Natural killer cell (primary cell): ENCODE measurements around the gene SORCS2. TPM values are rescaled to one million over a fixed set of nuclear protein-coding genes. Genes with fewer than 3 reads are reported as not detected.

Experiments
- ATAC-seq, 3 donors: fragments of 150-1000 bp in 2 of 3; fragments of 200-7000 bp in 1 of 3; cut with Tn5 transposase; 1 replicate in 1 of 3; 2 replicates in 2 of 3; pipeline ENCODE4 v1.10.0; 2021; ENCODE audit warnings: mild to moderate bottlenecking in 2 of 3, moderate library complexity in 2 of 3
- DNase-seq, 2 donors: peaks; one replicate each; pipeline versions ENCODE4 v3.0.0 to v3.0.0-alpha.2; 2013 to 2021; ENCODE audit warnings: mixed read lengths in 1 of 2
- H3K27ac ChIP-seq: one replicate; pipeline ENCODE4 v1.5.1; 2013; ENCODE audit warnings: mild to moderate bottlenecking, low read length
- H3K27me3 ChIP-seq: one replicate; pipeline ENCODE4 v1.6.1; 2013; ENCODE audit warnings: low read length; ENCODE audit not compliant: control insufficient read depth, insufficient read depth
- H3K36me3 ChIP-seq: one replicate; pipeline ENCODE4 v1.6.1; 2013; ENCODE audit warnings: low read length; ENCODE audit not compliant: control insufficient read depth, insufficient read depth
- H3K4me1 ChIP-seq: one replicate; pipeline ENCODE4 v1.6.1; 2013; ENCODE audit warnings: low read length; ENCODE audit not compliant: control insufficient read depth, insufficient read depth
- H3K4me3 ChIP-seq: one replicate; pipeline ENCODE4 v1.5.1; 2013; ENCODE audit warnings: low read length
- H3K9me3 ChIP-seq: one replicate; pipeline ENCODE4 v1.6.1; 2013; ENCODE audit warnings: low read length; ENCODE audit not compliant: control insufficient read depth, insufficient read depth
- H3K27ac Mint-ChIP-seq, 2 donors: one replicate each; pipeline ENCODE4 v1.8.0; 2022; ENCODE audit warnings: mild to moderate bottlenecking in 2 of 2, mixed read lengths in 2 of 2, moderate library complexity in 1 of 2
- H3K27me3 Mint-ChIP-seq, 2 donors: one replicate each; pipeline ENCODE4 v1.8.0; 2022; ENCODE audit warnings: low read depth in 2 of 2, mixed read lengths in 2 of 2
- H3K36me3 Mint-ChIP-seq: one replicate; pipeline ENCODE4 v1.8.0; 2022; ENCODE audit warnings: mixed read lengths
- H3K4me1 Mint-ChIP-seq, 2 donors: one replicate each; pipeline ENCODE4 v1.8.0; 2022; ENCODE audit warnings: mixed read lengths in 2 of 2
- H3K4me3 Mint-ChIP-seq: one replicate; pipeline ENCODE4 v1.8.0; 2022; ENCODE audit warnings: mild to moderate bottlenecking, moderate library complexity, mixed read lengths
- H3K9me3 Mint-ChIP-seq, 2 donors: one replicate each; pipeline ENCODE4 v1.8.0; 2022; ENCODE audit warnings: mixed read lengths in 2 of 2
- WGBS: methylation state at CpG from one replicate; pipeline ENCODE4 v1.1.7; 2013; ENCODE audit warnings: missing lambda C conversion rate; ENCODE audit not compliant: insufficient coverage; 5-methylcytosine and 5-hydroxymethylcytosine counted together
- intact Hi-C: fragments of 100-400 bp; cut with micrococcal nuclease; formaldehyde crosslinking; loops from one replicate; pipeline ENCODE4 v1.14.2; 2022
- total RNA-seq, 4 donors: library from RNA; stranded (reverse); fragments of 120-200 nt in 1 of 4; gene quantifications; one replicate each; pipeline versions ENCODE4 v1.2.3 to v1.2.4, GENCODE V29; 2013 to 2022
- TF ChIP-seq, protein P1 (sequence below): fragments of 200-600 bp; IDR thresholded peaks from one replicate; pipeline ENCODE4 v1.8.0; 2022; ENCODE audit warnings: antibody characterized with exemption

Gene SORCS2
- total RNA-seq, 3 donors from 2014 or later (not counting 1 experiment from before 2014, with no cell fraction given) = 1.2 to 2.5 (median 1.4) TPM

DNA sequence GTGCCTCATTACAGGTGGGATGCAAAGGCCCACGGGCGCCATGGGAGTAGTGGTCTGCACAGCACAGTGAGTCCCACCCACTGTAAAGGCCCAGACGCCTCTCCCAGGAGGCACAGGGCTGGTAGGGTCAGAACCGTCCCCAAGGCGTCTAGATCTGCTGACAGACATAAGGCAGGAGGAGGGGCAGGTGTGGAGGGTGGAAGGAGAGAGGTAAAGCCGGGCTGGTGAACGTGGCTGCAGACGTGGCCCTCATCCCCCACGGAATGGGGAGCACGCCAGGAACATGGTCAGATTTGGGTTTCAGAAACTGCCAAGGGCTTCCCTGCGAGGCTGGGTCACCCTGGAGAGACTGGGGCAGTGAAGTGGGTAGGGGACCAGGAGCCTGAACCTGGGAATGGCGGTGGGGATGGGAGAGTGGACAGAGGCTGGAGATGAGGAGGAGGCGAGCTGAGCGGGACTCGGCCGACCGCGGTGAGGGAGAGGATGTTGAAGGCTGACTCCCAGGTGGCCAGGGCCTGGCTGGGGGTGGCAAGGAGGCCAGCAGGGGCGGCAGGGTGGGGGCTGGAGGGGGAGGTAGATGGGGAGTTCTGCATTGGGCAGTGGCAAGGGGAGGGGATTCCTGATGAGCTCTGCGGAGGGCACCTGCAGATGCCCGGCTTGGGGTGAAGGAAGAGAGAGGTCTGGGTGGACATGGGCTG lies 562.4 kb downstream of the SORCS2 start:
- Mint-ChIP-seq H3K36me3 (no peaks in the 10 kb centered on the region), H3K4me1 (peaks cover 11% of the 10 kb centered on the region in 2 donors), H3K4me3 (no peak overlapping the region), H3K27me3 (no peaks in the 10 kb centered on the region), H3K27ac (no peak overlapping the region), H3K9me3 (no peaks in the 10 kb centered on the region)
- H3K9me3 ChIP-seq = no peaks in the 10 kb centered on the region
- DNase-seq (no peak), ATAC-seq (no peak)
- H3K27me3 ChIP-seq = no peaks in the 10 kb centered on the region
- intact Hi-C loops = no loop called here
- no peaks in the 10 kb centered on the region for H3K36me3 ChIP-seq
- H3K4me3 ChIP-seq = no peak overlapping the region
- TF ChIP-seq, protein P1, sequence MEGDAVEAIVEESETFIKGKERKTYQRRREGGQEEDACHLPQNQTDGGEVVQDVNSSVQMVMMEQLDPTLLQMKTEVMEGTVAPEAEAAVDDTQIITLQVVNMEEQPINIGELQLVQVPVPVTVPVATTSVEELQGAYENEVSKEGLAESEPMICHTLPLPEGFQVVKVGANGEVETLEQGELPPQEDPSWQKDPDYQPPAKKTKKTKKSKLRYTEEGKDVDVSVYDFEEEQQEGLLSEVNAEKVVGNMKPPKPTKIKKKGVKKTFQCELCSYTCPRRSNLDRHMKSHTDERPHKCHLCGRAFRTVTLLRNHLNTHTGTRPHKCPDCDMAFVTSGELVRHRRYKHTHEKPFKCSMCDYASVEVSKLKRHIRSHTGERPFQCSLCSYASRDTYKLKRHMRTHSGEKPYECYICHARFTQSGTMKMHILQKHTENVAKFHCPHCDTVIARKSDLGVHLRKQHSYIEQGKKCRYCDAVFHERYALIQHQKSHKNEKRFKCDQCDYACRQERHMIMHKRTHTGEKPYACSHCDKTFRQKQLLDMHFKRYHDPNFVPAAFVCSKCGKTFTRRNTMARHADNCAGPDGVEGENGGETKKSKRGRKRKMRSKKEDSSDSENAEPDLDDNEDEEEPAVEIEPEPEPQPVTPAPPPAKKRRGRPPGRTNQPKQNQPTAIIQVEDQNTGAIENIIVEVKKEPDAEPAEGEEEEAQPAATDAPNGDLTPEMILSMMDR = no peak
- 84% methylated on average over 21 of the region's 21 CpGs for WGBS
- peaks cover 8% of the 10 kb centered on the region for H3K4me1 ChIP-seq
- H3K27ac ChIP-seq = no peak overlapping the region

DNA sequence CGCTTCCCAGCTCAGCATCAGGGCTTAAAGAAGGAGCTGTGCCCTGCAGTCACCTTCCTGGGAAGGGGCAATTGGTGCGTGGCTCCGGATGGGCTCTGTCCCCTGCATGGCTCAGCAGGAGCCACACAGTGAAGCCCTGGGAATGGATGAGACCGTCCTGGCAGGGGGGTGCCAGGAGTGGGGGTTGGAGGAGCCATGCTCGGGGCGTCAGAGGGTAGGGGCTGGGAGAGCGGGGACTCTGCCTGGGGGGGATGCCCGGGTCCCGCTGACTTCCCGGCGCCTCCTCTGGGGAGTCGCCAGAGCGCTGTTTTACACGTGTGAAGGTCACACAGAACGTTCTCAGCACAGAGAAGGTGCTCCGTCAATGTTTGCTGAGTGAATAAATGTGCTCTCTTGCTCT lies 563.2 kb downstream of the SORCS2 start:
- H3K9me3 Mint-ChIP-seq = no peaks in the 10 kb centered on the region
- H3K4me3 Mint-ChIP-seq = no peak overlapping the region
- DNase-seq (no peak), ATAC-seq (no peak)
- no peaks in the 10 kb centered on the region for H3K36me3 ChIP-seq
- peaks cover 16% of the 10 kb centered on the region for H3K4me1 ChIP-seq
- TF ChIP-seq, protein P1 = no peak
- H3K27me3 Mint-ChIP-seq = no peaks in the 10 kb centered on the region
- H3K4me1 Mint-ChIP-seq = peaks cover 11% of the 10 kb centered on the region in 2 donors
- H3K27me3 ChIP-seq = no peaks in the 10 kb centered on the region
- H3K36me3 Mint-ChIP-seq = no peaks in the 10 kb centered on the region
- no peak overlapping the region for H3K4me3 ChIP-seq
- intact Hi-C loops = no loop called here
- no peaks in the 10 kb centered on the region for H3K9me3 ChIP-seq
- H3K27ac ChIP-seq = no peak overlapping the region
- 86% methylated on average over 16 of the region's 16 CpGs for WGBS
- no peak overlapping the region for H3K27ac Mint-ChIP-seq

DNA sequence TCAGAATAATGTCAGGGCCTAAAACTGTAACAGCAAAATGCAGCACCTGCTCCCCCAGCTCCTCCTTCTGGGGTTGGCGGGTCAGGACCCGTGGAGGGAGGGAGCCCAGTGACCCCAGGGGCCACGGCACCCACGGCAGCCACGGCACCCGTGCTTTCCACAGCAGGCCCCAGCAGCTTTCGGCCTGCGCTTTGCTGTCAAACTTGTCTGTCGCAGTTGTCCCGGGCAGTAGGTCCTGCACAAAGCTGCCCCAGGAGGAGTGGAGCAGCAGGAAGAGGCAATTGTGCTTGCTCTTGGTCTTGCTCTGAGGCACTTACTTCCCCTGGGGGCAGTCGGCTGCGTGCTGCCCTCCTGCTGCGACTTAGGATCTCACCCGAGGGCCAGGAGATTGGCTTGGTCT lies 563.7 kb downstream of the SORCS2 start:
- TF ChIP-seq, protein P1 = no peak
- ATAC-seq (no peak), DNase-seq (no peak)
- H3K9me3 ChIP-seq = no peaks in the 10 kb centered on the region
- no peak overlapping the region for H3K27ac Mint-ChIP-seq
- no peaks in the 10 kb centered on the region for H3K9me3 Mint-ChIP-seq
- peaks cover 11% of the 10 kb centered on the region in 2 donors for H3K4me1 Mint-ChIP-seq
- H3K4me3 ChIP-seq = no peak overlapping the region
- H3K36me3 ChIP-seq = no peaks in the 10 kb centered on the region
- H3K27ac ChIP-seq = no peak overlapping the region
- H3K27me3 Mint-ChIP-seq = no peaks in the 10 kb centered on the region
- WGBS = 91% methylated on average over 14 of the region's 14 CpGs
- H3K27me3 ChIP-seq = no peaks in the 10 kb centered on the region
- H3K4me1 ChIP-seq = peaks cover 16% of the 10 kb centered on the region
- H3K36me3 Mint-ChIP-seq = no peaks in the 10 kb centered on the region
- H3K4me3 Mint-ChIP-seq = no peak overlapping the region
- intact Hi-C loops = no loop called here
